GM12872 (cell line): ENCODE data around the gene KLHL12.

Experiments
- CTCF ChIP-seq: IDR thresholded peaks from 3 replicates; pipeline ENCODE4 v1.5.1; 2011; ENCODE audit warnings: low read depth, mild to moderate bottlenecking, low read length, moderate library complexity; ENCODE audit not compliant: insufficient read depth

KLHL12 gene

GRCh38 chr1:202892501-202892900, 34.5 kb downstream of the KLHL12 start:
- TF ChIP-seq CTCF: no peak

GRCh38 chr1:202890392-202890791, 36.6 kb downstream of the KLHL12 start:
- no peak for TF ChIP-seq CTCF

GRCh38 chr1:202888531-202889360, 38.3 kb downstream of the KLHL12 start, which contains the start of gene RABIF:
TSS of gene RABIF (minus strand) at chr1:202889149. CDS start at chr1:202889098, 51 bp downstream.
- no peak for TF ChIP-seq CTCF

- no peak for TF ChIP-seq CTCF
Observed at GRCh38 chr1:202888221-202888530, 38.9 kb downstream of the KLHL12 start.

- no peak for TF ChIP-seq CTCF
Observed at GRCh38 chr1:202880961-202881460, 46.0 kb downstream of the KLHL12 start.

GRCh38 chr1:202880062-202880461, 47.0 kb downstream of the KLHL12 start:
- TF ChIP-seq CTCF: no peak

GRCh38 chr1:202879128-202879527, 47.9 kb downstream of the KLHL12 start:
- TF ChIP-seq CTCF: no peak
